Measurements from ENCODE around the gene RBM47. TPM values are rescaled to one million over a fixed set of nuclear protein-coding genes. Genes with fewer than 3 reads are reported as not detected.

RBM47 gene
- total RNA-seq, 1 donor from 2014 or later = 7.1 TPM

- DNase-seq (ENCODE audit: low spot score in 2 of 2) = no peak
- Histone ChIP-seq H3K36me3 (no peaks in the 10 kb centered on the region), H3K4me1 (no peaks in the 10 kb centered on the region), H3K4me3 (no peak overlapping the region), H3K9me3 (no peaks in the 10 kb centered on the region), H3K27me3 (no peaks in the 10 kb centered on the region), H3K27ac (no peak overlapping the region)
- intact Hi-C loops (cut with DNase I) = no loop called here
- no peak for TF ChIP-seq CTCF (IDR thresholded peaks at IDR 0.05)
These were observed 123.2 kb downstream of the RBM47 start for GRCh38 chr4:40506492-40506891.

- no peaks in the 10 kb centered on the region for H3K9me3 ChIP-seq
- H3K36me3 ChIP-seq = no peaks in the 10 kb centered on the region
- DNase-seq (ENCODE audit: low spot score in 2 of 2) = no peak
- H3K27me3 ChIP-seq = no peaks in the 10 kb centered on the region
- no peak overlapping the region for H3K4me3 ChIP-seq
- TF ChIP-seq CTCF (IDR thresholded peaks at IDR 0.05) = no peak
- H3K4me1 ChIP-seq = no peaks in the 10 kb centered on the region
- intact Hi-C loops (cut with DNase I) = no loop called here
- no peak overlapping the region for H3K27ac ChIP-seq
These were observed 123.6 kb downstream of the RBM47 start for GRCh38 chr4:40506066-40506465.

GRCh38 chr4:40502934-40503333, 126.7 kb downstream of the RBM47 start:
- no peak for TF ChIP-seq CTCF (IDR thresholded peaks at IDR 0.05)
- H3K27me3 ChIP-seq = no peaks in the 10 kb centered on the region
- no peaks in the 10 kb centered on the region for H3K9me3 ChIP-seq
- no peak overlapping the region for H3K4me3 ChIP-seq
- no peaks in the 10 kb centered on the region for H3K36me3 ChIP-seq
- H3K4me1 ChIP-seq = no peaks in the 10 kb centered on the region
- no peak for DNase-seq (ENCODE audit: low spot score in 2 of 2)
- H3K27ac ChIP-seq = no peak overlapping the region
- intact Hi-C loops (cut with DNase I) = no loop called here

GRCh38 chr4:40502220-40502619, 127.4 kb downstream of the RBM47 start:
- intact Hi-C loops (cut with DNase I) = no loop called here
- no peak for TF ChIP-seq CTCF (IDR thresholded peaks at IDR 0.05)
- H3K4me1 ChIP-seq = no peaks in the 10 kb centered on the region
- H3K9me3 ChIP-seq = no peaks in the 10 kb centered on the region
- H3K4me3 ChIP-seq = no peak overlapping the region
- DNase-seq (ENCODE audit: low spot score in 2 of 2) = no peak
- H3K27me3 ChIP-seq = no peaks in the 10 kb centered on the region
- no peaks in the 10 kb centered on the region for H3K36me3 ChIP-seq
- no peak overlapping the region for H3K27ac ChIP-seq

- H3K27ac ChIP-seq = no peak overlapping the region
- H3K36me3 ChIP-seq = no peaks in the 10 kb centered on the region
- no peaks in the 10 kb centered on the region for H3K9me3 ChIP-seq
- no peaks in the 10 kb centered on the region for H3K4me1 ChIP-seq
- no peak overlapping the region for H3K4me3 ChIP-seq
- H3K27me3 ChIP-seq = no peaks in the 10 kb centered on the region
- TF ChIP-seq CTCF (IDR thresholded peaks at IDR 0.05) = no peak
- DNase-seq (ENCODE audit: low spot score in 2 of 2) = no peak
- intact Hi-C loops (cut with DNase I) = no loop called here
These were observed 128.9 kb downstream of the RBM47 start for GRCh38 chr4:40500781-40501180.

GRCh38 chr4:40493160-40493559, 136.5 kb downstream of the RBM47 start:
- H3K27ac ChIP-seq = no peak overlapping the region

More at GRCh38 chr4:40493160-40493559, 136.5 kb downstream of the RBM47 start:
- no peak for DNase-seq (ENCODE audit: low spot score in 2 of 2)
- no peak for TF ChIP-seq CTCF (IDR thresholded peaks at IDR 0.05)
- Histone ChIP-seq H3K4me1 (no peaks in the 10 kb centered on the region), H3K27me3 (no peaks in the 10 kb centered on the region), H3K9me3 (no peaks in the 10 kb centered on the region), H3K4me3 (no peak overlapping the region), H3K36me3 (no peaks in the 10 kb centered on the region)
- intact Hi-C loops (cut with DNase I) = no loop called here

All from ascending aorta (tissue), 2 donors.